D341Med (cell line): ENCODE results near the gene CDA.

Source experiments
- DNase-seq: peaks from one replicate; pipeline ENCODE4 v3.0.0; 2012; ENCODE audit warnings: low spot score

The CDA gene

GRCh38 chr1:20588634-20589225, at the start of gene CDA:
CDA (plus strand) TSS chr1:20589097; CDS start chr1:20589130, 33 bp downstream.
- DNase-seq: no peak

GRCh38 chr1:20540281-20540680, 48.6 kb upstream of the CDA start:
- DNase-seq: no peak

GRCh38 chr1:20546637-20547036, 42.3 kb upstream of the CDA start:
- DNase-seq: no peak

- DNase-seq: no peak
Observed at GRCh38 chr1:20551161-20551560, 37.7 kb upstream of the CDA start.

GRCh38 chr1:20551945-20552727, 36.8 kb upstream of the CDA start, which contains the start of gene FAM43B:
FAM43B (plus strand) TSS chr1:20552573; CDS start chr1:20552974, 401 bp downstream.
- DNase-seq: peak; percentile 63

GRCh38 chr1:20552728-20553445, 36.0 kb upstream of the CDA start:
- peak; percentile 45 for DNase-seq

GRCh38 chr1:20555025-20555757, 33.7 kb upstream of the CDA start:
- no peak for DNase-seq

- no peak for DNase-seq
Observed at GRCh38 chr1:20555758-20556120, 33.2 kb upstream of the CDA start.

- no peak for DNase-seq
Observed at GRCh38 chr1:20558191-20558590, 30.7 kb upstream of the CDA start.

- no peak for DNase-seq
Observed at GRCh38 chr1:20560966-20561365, 27.9 kb upstream of the CDA start.

- no peak for DNase-seq
Observed at GRCh38 chr1:20565234-20565633, 23.7 kb upstream of the CDA start.

- DNase-seq: no peak
Observed at GRCh38 chr1:20569523-20570098, 19.3 kb upstream of the CDA start.

- no peak for DNase-seq
Observed at GRCh38 chr1:20571427-20571826, 17.5 kb upstream of the CDA start.

GRCh38 chr1:20573987-20574386, 14.9 kb upstream of the CDA start:
- DNase-seq: no peak

- peak; percentile 85 for DNase-seq
Observed at GRCh38 chr1:20574686-20575540, 14.0 kb upstream of the CDA start.

GRCh38 chr1:20575541-20576336, 13.2 kb upstream of the CDA start:
- no peak for DNase-seq

GRCh38 chr1:20578062-20578461, 10.8 kb upstream of the CDA start:
- no peak for DNase-seq

GRCh38 chr1:20578721-20579395, 10.0 kb upstream of the CDA start:
- DNase-seq: no peak

GRCh38 chr1:20584890-20585289, 4.0 kb upstream of the CDA start:
- DNase-seq: no peak
